HCT116 (cell line): ENCODE results near the gene TUT7. TPM values are rescaled to one million over a fixed set of nuclear protein-coding genes. Genes with fewer than 3 reads are reported as not detected.

Experiments used
- ATAC-seq: fragments of 200-7000 bp; cut with Tn5 transposase; 2 replicates; pipeline ENCODE4 v1.9.1; 2020; ENCODE audit warnings: mild to moderate bottlenecking, moderate library complexity
- BruUV-seq: library from RNA; stranded (reverse); fragments of 400-500 nt; replicated peaks from 2 replicates; lab custom pipeline; 2021; lab: Mats Ljungman, UMichigan
- CTCF ChIA-PET: fragments of 300-600 bp; sonication (Branson Sonifier 250); formaldehyde crosslinking; loops from one replicate; lab custom pipeline; 2021; ENCODE audit warnings: antibody characterized with exemption; lab: Charles Lee
- POLR2A ChIA-PET: fragments of 300-600, 350-600 bp; sonication (Branson Sonifier 250); formaldehyde crosslinking; loops from one replicate; lab custom pipeline; 2021; ENCODE audit warnings: antibody characterized with exemption; lab: Charles Lee
- RAD21 ChIA-PET, 2 experiments: fragments of 300-600 bp; sonication (Branson Sonifier 250); formaldehyde crosslinking; loops; one replicate each; lab custom pipeline; 2023; ENCODE audit warnings: low total read pairs in 2 of 2; ENCODE audit not compliant: uncharacterized antibody in 2 of 2, unreplicated experiment in 2 of 2, low non-redundant PET in 1 of 2; lab: Charles Lee
- DNase-seq: peaks from one replicate; pipeline ENCODE4 v3.0.0-alpha.2; 2010; ENCODE audit warnings: low read depth, low spot score
- H2AFZ ChIP-seq: fragments of 200-600 bp; shearing (Covaris generic), sonication (generic); 2 replicates; pipeline ENCODE4 v1.6.1; 2017; ENCODE audit warnings: low read depth, mixed run types, mixed read lengths, antibody characterized with exemption, low read length; ENCODE audit not compliant: poor library complexity, severe bottlenecking
- H3K27ac ChIP-seq: 2 replicates; pipeline ENCODE4 v1.5.1; 2012; ENCODE audit warnings: low read depth, low read length
- H3K27me3 ChIP-seq: fragments of 200-600 bp; sonication (generic); 2 replicates; pipeline ENCODE4 v1.6.1; 2016; ENCODE audit warnings: mixed run types, low read length, mixed read lengths; ENCODE audit not compliant: insufficient read depth
- H3K36me3 ChIP-seq, 2 experiments: fragments of 200-500 bp in 1 of 2; fragments of 200-600 bp in 1 of 2; sonication (Bioruptor generic) in 1 of 2; sonication (generic) in 1 of 2; 2 replicates each; pipeline versions ENCODE4 v1.5.1 to v1.6.1; 2014 to 2016; ENCODE audit warnings: low read length in 2 of 2, inconsistent platforms in 1 of 2, mixed read lengths in 1 of 2, mixed run types in 1 of 2; ENCODE audit not compliant: insufficient read depth in 2 of 2, control insufficient read depth in 1 of 2
- H3K4me1 ChIP-seq, 2 experiments: fragments of 200-600 bp in 1 of 2; sonication (generic) in 1 of 2; 2 replicates each; pipeline versions ENCODE4 v1.5.1 to v1.6.1; 2012 to 2017; ENCODE audit warnings: low read length in 2 of 2, inconsistent platforms in 1 of 2, mild to moderate bottlenecking in 1 of 2, mixed read lengths in 1 of 2, mixed run types in 1 of 2, moderate library complexity in 1 of 2; ENCODE audit not compliant: insufficient read depth in 2 of 2, control insufficient read depth in 1 of 2
- H3K4me2 ChIP-seq: fragments of 200-600 bp; sonication (generic); 2 replicates; pipeline ENCODE4 v1.6.1; 2017; ENCODE audit warnings: mixed run types, low read length, mixed read lengths
- H3K4me3 ChIP-seq, 2 experiments: fragments of 200-600 bp in 1 of 2; sonication (generic) in 1 of 2; replicated peaks in 1 of 2; 2 replicates each; pipeline ENCODE4 v1.5.1; 2011 to 2016; ENCODE audit warnings: low read length in 2 of 2, control low read depth in 1 of 2, low read depth in 1 of 2, mild to moderate bottlenecking in 1 of 2, mixed read lengths in 1 of 2, mixed run types in 1 of 2
- H3K79me2 ChIP-seq: fragments of 200-600 bp; sonication (generic); 2 replicates; pipeline ENCODE4 v1.6.1; 2017; ENCODE audit warnings: mild to moderate bottlenecking, mixed run types, low read length, moderate library complexity, mixed read lengths; ENCODE audit not compliant: insufficient read depth
- H3K9ac ChIP-seq: fragments of 200-600 bp; sonication (generic); 2 replicates; pipeline ENCODE4 v1.6.1; 2016; ENCODE audit warnings: low read length, mixed read lengths
- H3K9me2 ChIP-seq: fragments of 200-600 bp; sonication (generic), shearing (Covaris generic); 2 replicates; pipeline ENCODE4 v1.6.1; 2017; ENCODE audit warnings: mixed run types, mild to moderate bottlenecking, moderate library complexity; ENCODE audit not compliant: insufficient read depth
- H3K9me3 ChIP-seq, 2 experiments: fragments of 200-500 bp in 1 of 2; fragments of 200-600 bp in 1 of 2; sonication (Bioruptor generic) in 1 of 2; sonication (generic) in 1 of 2; 2 replicates each; pipeline ENCODE4 v1.6.1; 2014 to 2017; ENCODE audit warnings: low read length in 2 of 2, mixed read lengths in 2 of 2, inconsistent platforms in 1 of 2, low read depth in 1 of 2, mild to moderate bottlenecking in 1 of 2, mixed run types in 1 of 2, moderate library complexity in 1 of 2; ENCODE audit not compliant: control insufficient read depth in 1 of 2, insufficient read depth in 1 of 2
- H4K20me1 ChIP-seq: fragments of 200-600 bp; sonication (generic), shearing (Covaris generic); 2 replicates; pipeline ENCODE4 v1.6.1; 2017; ENCODE audit warnings: mixed run types, mild to moderate bottlenecking, moderate library complexity; ENCODE audit not compliant: insufficient read depth
- CTCF ChIP-seq, 3 experiments: fragments of 200-600 bp in 1 of 3; sonication (generic) in 1 of 3; IDR thresholded peaks in 2 of 3; conservative IDR thresholded peaks in 1 of 3; 2 replicates each; pipeline ENCODE4 v1.5.1; 2012 to 2017; ENCODE audit warnings: low read depth in 2 of 3, low read length in 2 of 3, antibody characterized with exemption in 1 of 3, borderline replicate concordance in 1 of 3, control low read depth in 1 of 3, mild to moderate bottlenecking in 1 of 3, mixed read lengths in 1 of 3, mixed run types in 1 of 3, moderate library complexity in 1 of 3; ENCODE audit not compliant: insufficient read depth in 1 of 3
- EGR1 ChIP-seq: IDR thresholded peaks from 2 replicates; pipeline ENCODE4 v1.6.1; 2012; ENCODE audit warnings: low read depth
- ELF1 ChIP-seq: IDR thresholded peaks from 2 replicates; pipeline ENCODE4 v1.6.1; 2012; ENCODE audit warnings: low read depth, borderline replicate concordance
- EZH2 ChIP-seq: fragments of 200-600 bp; sonication (generic); IDR thresholded peaks from 2 replicates; pipeline ENCODE4 v1.6.1; 2017; ENCODE audit warnings: antibody characterized with exemption, mixed run types
- EZH2phosphoT487 ChIP-seq: fragments of 200-600 bp; IDR thresholded peaks from 2 replicates; pipeline ENCODE4 v1.6.1; 2018; ENCODE audit warnings: antibody characterized with exemption, borderline replicate concordance
- FOSL1 ChIP-seq: IDR thresholded peaks from 2 replicates; pipeline ENCODE4 v1.6.1; 2012; ENCODE audit warnings: low read depth
- POLR2A ChIP-seq: IDR thresholded peaks from 2 replicates; pipeline ENCODE4 v1.7.0; 2011; ENCODE audit warnings: borderline replicate concordance; ENCODE audit not compliant: insufficient read depth, insufficient read length; ENCODE audit errors: extremely low read depth
- POLR2AphosphoS5 ChIP-seq: IDR thresholded peaks from 2 replicates; pipeline ENCODE4 v1.6.1; 2011; ENCODE audit warnings: mild to moderate bottlenecking, low read depth, low read length, moderate library complexity
- RAD21 ChIP-seq: IDR thresholded peaks from 2 replicates; pipeline ENCODE4 v1.6.1; 2012; ENCODE audit warnings: low read depth, mild to moderate bottlenecking
- REST ChIP-seq: IDR thresholded peaks from 2 replicates; pipeline ENCODE4 v1.6.1; 2012; ENCODE audit warnings: low read depth
- TCF7L2 ChIP-seq: IDR thresholded peaks from 2 replicates; pipeline ENCODE4 v1.7.0; 2011; ENCODE audit warnings: borderline replicate concordance, inconsistent platforms; ENCODE audit not compliant: insufficient read depth, insufficient read length; ENCODE audit errors: extremely low read depth
- ZFX ChIP-seq: fragments of 450-650 bp; IDR thresholded peaks from 2 replicates; pipeline ENCODE4 v1.6.1; 2017
- ZNF274 ChIP-seq: fragments of 200-500 bp; sonication (Bioruptor generic); IDR thresholded peaks from 2 replicates; pipeline ENCODE4 v1.6.1; 2014; ENCODE audit warnings: mild to moderate bottlenecking, low read depth, low read length, inconsistent platforms
- intact Hi-C: fragments of 100-400 bp; cut with micrococcal nuclease; formaldehyde crosslinking; loops from 2 replicates; pipeline ENCODE4 v1.10.0; 2022
- total RNA-seq: library from RNA; stranded (reverse); gene quantifications from one replicate; pipeline ENCODE4 v1.2.1, GENCODE V29; 2021; ENCODE audit not compliant: unreplicated experiment
- TF ChIP-seq, protein P1 (sequence below): IDR thresholded peaks from 2 replicates; pipeline ENCODE4 v1.6.1; 2012

Gene TUT7
- total RNA-seq, 1 experiment from 2014 or later = 23.1 TPM

DNA sequence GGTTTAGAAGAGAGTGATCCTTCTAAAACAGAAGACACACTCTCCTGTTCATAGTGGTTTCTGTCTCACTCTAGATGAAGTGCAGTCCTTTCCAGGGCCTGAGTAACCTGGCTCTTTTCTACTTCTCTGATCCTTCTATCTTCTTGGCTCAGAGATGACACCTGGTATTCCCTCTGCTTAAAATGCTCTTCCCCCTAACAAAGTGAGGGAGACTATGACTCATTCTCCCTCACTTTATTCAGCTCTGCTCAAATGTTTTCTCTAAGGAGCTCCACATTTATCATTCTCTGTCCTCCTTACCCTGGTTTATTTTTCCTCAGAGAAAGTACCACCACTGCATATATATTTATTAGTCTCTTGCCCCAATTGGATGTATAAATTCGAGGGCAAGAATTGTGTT is 24.6 kb downstream of the TUT7 start:
- intact Hi-C loops = no loop called here
- Histone ChIP-seq H3K9me2 (no peaks in the 10 kb centered on the region), H3K27ac (no peak overlapping the region), H3K4me3 (no peak overlapping the region), H2AFZ (no peak overlapping the region), H3K9me3 (no peaks in the 10 kb centered on the region), H3K27me3 (no peaks in the 10 kb centered on the region), H3K9ac (no peak overlapping the region), H3K4me1 (no peaks in the 10 kb centered on the region), H3K4me2 (no peak overlapping the region), H3K79me2 (no peaks in the 10 kb centered on the region), H4K20me1 (no peaks in the 10 kb centered on the region), H3K36me3 (peaks cover 26 to 31% of the 10 kb centered on the region in 2 experiments)
- RAD21 ChIA-PET = no interaction called here
- POLR2A ChIA-PET = no interaction called here
- ATAC-seq (no peak), DNase-seq (no peak)
- CTCF ChIA-PET = no interaction called here
- no TSS peak for BruUV-seq
- TF ChIP-seq EZH2phosphoT487 (no peak), ZNF274 (no peak), EGR1 (no peak), RAD21 (no peak), POLR2AphosphoS5 (no peak), ZFX (no peak), TCF7L2 (no peak), POLR2A (no peak), REST (no peak), EZH2 (no peak), ELF1 (no peak), FOSL1 (no peak), CTCF (IDR thresholded peaks at IDR 0.05 in 2 of 3, conservative IDR thresholded peaks at IDR 0.05 in 1 of 3; ENCODE audit: borderline replicate concordance in 1 of 3, insufficient read depth in 1 of 3, low read depth in 2 of 3, low read length in 2 of 3) (no peak)
- TF ChIP-seq, protein P1, sequence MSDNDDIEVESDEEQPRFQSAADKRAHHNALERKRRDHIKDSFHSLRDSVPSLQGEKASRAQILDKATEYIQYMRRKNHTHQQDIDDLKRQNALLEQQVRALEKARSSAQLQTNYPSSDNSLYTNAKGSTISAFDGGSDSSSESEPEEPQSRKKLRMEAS = no peak
